HL-60 (cell line): Measurements from ENCODE around the gene DYRK3.

Source experiments
- GABPA ChIP-seq: IDR thresholded peaks from 2 replicates; pipeline ENCODE4 v1.6.1; 2012; ENCODE audit warnings: low read depth
- POLR2AphosphoS5 ChIP-seq: IDR thresholded peaks from 2 replicates; pipeline ENCODE4 v1.6.1; 2012; ENCODE audit warnings: low read depth
- REST ChIP-seq: IDR thresholded peaks from 2 replicates; pipeline ENCODE4 v1.6.1; 2012; ENCODE audit warnings: low read depth; ENCODE audit not compliant: insufficient replicate concordance
- TF ChIP-seq, protein P1 (sequence below): IDR thresholded peaks from one replicate; pipeline ENCODE4 v1.5.1; 2011; ENCODE audit warnings: low read length, control low read depth, inconsistent platforms; ENCODE audit not compliant: insufficient read depth

- TF ChIP-seq, protein P1, sequence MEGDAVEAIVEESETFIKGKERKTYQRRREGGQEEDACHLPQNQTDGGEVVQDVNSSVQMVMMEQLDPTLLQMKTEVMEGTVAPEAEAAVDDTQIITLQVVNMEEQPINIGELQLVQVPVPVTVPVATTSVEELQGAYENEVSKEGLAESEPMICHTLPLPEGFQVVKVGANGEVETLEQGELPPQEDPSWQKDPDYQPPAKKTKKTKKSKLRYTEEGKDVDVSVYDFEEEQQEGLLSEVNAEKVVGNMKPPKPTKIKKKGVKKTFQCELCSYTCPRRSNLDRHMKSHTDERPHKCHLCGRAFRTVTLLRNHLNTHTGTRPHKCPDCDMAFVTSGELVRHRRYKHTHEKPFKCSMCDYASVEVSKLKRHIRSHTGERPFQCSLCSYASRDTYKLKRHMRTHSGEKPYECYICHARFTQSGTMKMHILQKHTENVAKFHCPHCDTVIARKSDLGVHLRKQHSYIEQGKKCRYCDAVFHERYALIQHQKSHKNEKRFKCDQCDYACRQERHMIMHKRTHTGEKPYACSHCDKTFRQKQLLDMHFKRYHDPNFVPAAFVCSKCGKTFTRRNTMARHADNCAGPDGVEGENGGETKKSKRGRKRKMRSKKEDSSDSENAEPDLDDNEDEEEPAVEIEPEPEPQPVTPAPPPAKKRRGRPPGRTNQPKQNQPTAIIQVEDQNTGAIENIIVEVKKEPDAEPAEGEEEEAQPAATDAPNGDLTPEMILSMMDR, result no peak
- no peak for TF ChIP-seq REST
- TF ChIP-seq GABPA, result no peak
- TF ChIP-seq POLR2AphosphoS5, result no peak
These were observed 24.8 kb downstream of the DYRK3 start for GRCh38 chr1:206660136-206660535.
